HG03575 (cell line): ENCODE results near the gene TMEM225.
"Not testable (repeated sequence)": the region's sequence is repeated elsewhere in the genome, so short reads cannot be mapped to it uniquely, and the experiment has no call there.

ENCODE experiments used
- ATAC-seq: cut with Tn5 transposase; IDR thresholded peaks from one replicate; pipeline ENCODE4 v1.9.1; 2021; ENCODE audit not compliant: unreplicated experiment, insufficient number of reproducible peaks, low FRiP score; ENCODE audit errors: extremely low read depth

TMEM225 gene, protein sequence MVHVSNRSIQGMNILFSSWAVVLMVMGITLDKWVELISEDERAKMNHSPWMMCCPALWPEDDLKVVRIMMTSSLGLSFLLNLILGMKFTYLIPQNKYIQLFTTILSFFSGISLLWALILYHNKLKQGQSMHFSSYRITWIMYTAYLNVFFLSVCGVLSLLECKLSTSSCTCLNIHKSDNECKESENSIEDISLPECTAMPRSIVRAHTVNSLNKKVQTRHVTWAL

DNA sequence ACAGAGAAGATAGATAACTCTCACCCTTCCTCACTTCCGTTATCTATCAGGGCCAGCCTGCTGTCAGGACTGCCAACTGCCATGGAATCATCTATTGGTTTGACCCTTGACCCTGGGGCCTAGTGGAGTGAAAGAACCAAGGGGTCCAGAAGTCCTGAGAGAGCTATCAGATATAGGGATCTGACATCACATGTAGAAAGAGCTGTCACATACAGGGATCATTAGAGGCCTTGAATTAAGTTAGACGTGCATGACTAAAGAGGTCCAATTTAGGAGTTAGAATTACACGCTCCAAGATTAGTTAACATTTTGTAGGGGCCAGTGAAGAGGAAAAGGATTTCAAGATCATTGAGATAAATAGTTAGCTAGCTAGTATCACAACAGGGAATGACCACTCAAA is at the start of gene TMEM225:
Gene TMEM225 (minus strand): TSS at position 101 of the 400 bp plus-strand sequence. CDS start 245 bp downstream, outside the sequence.
- no peak for ATAC-seq

DNA sequence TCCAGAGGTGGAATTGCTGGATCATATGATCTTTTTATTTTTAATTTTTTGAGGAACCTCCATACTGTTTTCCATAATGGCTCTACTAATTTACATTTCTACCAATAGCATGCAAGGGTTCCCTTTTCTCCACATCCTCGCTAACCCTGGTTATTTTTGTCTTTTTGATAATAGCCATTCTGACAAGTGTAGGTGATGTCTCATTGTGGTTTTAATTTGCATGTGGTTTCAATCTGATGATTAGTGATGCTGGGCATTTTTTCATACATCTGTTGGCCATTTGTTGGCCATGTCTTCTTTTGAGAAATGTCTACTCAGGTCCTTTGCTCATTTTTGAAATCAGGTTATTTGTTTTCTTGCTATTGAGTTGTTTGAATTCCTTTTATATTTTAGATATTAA is 38.6 kb upstream of the TMEM225 start:
- no peak for ATAC-seq

DNA sequence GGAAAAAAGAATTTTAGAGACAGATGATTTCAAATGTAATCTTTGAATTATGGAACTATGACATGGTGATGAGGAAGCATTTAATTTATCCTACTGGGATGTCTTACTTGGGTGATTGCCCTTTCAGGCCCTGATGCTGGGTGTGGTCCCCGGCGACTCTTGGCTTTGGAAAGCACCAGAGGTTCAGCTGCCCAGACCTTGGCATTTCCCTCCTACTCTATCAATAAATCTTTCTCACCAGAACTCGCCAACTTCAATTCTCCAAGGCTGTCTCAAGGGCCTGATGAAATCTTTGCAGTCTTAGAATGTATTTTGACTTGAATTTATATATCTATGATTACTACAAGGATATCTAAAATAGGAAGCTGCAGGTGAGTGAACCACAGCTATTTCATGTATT is 35.5 kb upstream of the TMEM225 start:
- no peak for ATAC-seq

DNA sequence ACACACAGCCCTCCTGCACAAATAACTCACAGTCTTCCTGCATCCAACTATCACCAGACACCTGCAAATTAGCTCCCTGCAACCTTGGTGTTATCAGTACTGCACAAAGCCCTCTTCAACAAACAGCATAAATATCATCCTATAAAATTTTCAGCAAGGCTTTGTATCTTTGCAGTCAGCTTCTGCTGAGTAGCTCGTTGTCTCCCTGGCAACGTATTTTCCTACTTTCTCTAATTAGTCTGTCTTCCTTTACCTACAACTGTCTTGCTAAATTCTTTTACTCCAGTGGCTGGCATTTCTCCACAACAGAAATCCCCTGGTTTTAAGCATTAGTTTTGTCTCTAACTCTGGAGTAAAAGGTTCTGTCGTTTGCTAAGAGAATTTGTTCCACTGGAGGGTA is 20.4 kb upstream of the TMEM225 start:
- no peak for ATAC-seq

DNA sequence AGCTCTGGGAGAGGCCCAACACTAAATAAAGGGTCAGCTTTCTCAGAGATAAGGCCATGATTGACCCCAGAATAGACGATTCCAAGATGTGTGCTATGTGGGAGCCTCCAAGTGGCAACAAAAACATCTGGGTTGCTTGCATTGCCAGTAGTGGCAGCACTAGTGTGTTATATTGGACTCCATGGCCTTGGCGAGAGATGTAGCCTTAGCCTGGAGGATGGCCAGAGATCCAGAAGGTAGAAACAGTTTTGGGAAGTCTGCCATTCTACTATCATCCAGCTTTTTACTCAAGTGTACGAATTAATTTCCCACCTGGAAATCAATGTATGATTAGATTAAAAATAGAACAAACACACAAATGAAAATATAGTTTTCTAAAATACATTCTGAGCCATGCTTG is 19.5 kb upstream of the TMEM225 start:
- ATAC-seq, result no peak

DNA sequence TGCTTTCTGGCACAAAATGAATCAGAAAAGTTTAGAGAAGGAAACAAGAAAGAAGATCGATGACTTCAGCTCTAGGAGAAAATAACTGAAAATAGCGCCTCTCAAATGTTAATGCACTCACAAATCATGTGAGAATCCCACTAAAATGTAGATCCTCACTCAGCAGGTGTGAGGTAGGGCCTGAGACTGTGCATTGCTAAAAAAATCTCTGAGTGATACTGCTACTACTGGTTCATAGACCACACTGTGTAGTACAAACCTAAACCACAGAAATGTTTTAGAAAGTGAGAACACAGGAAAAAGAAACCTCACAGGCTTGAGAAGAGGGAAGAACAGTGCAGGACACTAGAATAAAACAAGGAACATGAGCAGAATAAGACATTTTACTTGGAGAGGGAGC is 18.5 kb upstream of the TMEM225 start:
- ATAC-seq, result peak; percentile 85

DNA sequence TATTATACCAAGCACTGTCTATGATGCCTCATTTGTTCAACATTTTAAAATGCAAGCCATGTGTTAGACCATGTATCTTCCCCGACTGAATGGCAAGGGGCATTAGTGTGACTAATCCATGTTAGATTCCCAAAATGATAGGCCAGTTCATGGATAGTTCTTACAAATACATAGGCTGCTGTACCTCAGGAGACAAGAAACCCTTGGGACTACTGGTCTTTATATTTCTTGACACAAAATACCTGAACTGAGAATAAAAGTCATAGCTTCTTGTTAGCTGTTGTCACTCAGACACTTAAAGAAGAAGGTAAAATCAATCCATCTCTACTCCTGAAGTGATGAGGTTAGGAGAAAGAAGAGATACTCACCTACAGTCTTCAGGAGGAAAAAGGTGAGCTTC is 16.4 kb upstream of the TMEM225 start, which contains the start of gene OR8D4:
Gene OR8D4 (plus strand): TSS at position 301 of the 400 bp plus-strand sequence. CDS start 4,265 bp downstream, outside the sequence.
- no peak for ATAC-seq

DNA sequence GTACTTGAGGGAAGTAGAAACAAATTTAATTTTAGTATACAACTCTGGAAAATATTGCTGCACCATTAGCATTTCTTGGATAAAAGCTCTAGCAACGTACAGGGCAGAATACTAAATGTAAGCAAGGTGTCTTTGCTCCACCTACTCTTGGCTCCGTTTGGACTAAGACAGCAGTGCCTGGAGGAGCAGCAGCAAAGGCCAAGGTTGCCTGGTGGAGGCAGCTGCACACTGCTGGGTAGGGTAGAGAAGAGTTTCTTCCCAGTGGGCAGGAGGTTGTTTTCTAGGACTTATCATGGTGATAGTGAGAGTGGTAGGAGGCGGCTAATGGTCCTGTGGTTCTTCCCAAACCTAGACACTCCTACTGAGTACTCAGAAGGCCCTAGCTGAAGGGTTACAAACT is 14.3 kb upstream of the TMEM225 start:
- ATAC-seq, result no peak

DNA sequence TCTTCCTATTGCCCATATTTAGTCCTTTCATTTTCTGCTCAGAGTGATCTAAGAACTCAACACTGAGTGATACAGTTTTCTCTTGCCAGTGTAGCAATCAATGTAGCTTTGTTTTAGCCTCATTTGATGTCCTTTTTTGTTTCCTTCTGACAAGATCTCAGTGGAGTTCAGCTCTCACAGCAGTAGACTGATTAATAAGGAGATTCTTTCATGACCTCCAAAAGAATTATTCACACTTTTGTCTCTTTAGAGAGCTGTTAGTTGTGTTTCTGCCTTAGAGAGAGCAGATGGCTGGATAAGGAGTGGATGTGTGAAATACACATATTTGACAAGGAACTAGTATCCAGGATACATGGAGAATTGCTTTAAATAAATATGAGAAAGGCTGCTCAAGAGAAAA is 6.6 kb upstream of the TMEM225 start:
- ATAC-seq, result no peak

DNA sequence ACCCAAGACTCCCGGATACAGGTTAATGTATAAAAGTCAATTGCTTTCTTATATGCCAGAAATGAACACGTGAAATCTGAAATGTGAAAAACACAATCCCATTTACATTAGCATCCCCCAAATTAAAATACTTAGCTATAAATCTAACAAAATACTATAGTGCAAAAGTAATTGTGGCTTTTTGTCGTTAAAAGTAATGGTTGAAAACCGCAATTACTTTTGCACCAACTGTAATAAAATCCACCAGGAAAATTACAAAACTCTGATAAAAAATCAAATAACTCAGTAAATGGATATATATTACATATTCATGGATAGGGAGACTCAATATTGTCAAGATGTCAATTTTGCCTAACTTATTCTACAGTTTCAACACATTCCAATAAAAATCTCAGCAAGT is 4.6 kb downstream of the TMEM225 start:
- no peak for ATAC-seq

DNA sequence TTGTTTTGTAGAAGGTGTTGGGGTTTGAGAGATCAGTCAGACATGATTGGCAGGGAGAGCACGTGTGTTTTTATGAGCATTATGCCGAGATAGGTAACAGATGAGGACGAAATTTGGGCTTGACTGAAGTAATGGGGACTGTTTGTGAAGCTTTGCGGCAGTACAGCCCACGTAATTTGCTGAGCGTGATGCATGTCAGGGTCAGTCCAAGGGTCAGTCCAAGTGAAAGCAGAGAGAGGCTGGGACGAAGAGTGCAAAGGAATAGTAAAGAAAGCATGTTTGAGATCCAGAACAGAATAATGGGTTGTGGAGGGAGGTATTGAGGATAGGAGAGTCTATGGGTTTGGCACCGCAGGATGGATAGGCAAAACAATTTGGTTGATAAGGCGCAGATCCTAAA is 17.7 kb downstream of the TMEM225 start:
- ATAC-seq, result not testable (repeated sequence)

DNA sequence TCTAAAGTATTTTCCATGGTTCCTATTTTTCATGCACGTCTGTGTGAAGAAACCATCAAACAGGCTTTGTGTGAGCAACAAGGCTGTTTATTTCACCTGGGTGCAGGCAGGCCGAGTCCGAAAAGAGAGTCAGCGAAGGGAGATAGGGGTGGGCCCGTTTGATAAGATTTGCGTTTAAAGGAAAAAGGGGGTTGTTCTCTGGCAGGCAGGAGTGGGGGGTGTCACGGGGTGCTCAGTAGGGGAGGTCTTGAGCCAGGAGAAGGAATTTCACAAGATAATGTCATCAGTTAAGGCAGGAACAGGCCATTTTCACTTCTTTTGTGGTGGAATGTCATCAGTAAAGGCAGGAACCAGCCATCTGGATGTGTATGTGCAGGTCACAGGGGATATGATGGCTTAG is 20.2 kb downstream of the TMEM225 start:
- not testable (repeated sequence) for ATAC-seq

DNA sequence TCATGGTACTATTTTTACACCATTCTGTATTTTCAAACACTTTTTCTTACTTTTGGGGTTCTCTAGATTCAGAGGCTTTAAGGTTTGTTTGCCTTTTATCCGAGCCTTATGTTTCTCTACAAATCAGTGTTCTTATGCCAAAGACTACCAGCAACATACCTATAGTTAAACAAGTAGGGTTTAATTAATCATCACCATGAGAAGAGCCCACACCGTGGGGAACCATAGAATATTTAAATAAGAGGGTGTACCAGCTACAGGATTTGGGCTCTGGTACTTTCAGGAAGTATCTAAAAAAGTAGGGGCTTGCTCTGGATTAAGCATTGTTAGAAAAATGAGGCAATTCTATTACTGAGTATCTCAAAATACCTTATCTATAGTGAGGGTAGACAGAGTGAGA is 25.7 kb downstream of the TMEM225 start:
- no peak for ATAC-seq

DNA sequence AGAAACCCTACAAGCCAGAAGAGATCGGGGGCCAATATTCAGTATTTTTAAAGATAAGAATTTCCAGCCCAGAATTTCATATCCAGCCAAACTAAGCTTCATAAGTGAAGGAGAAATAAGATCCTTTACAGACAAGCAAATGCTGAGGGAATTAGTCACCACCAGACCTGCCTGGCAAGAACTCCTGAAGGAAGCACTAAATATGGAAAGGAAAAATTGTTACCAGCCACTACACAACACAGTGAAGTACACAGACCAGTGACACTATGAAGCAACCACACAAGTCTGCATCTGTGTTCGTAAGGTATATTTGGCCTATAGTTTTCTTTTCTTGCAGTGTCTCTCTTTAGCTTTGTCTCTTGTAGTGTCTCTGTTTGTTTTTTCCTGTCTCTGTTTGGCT is 29.0 kb downstream of the TMEM225 start:
- no peak for ATAC-seq

DNA sequence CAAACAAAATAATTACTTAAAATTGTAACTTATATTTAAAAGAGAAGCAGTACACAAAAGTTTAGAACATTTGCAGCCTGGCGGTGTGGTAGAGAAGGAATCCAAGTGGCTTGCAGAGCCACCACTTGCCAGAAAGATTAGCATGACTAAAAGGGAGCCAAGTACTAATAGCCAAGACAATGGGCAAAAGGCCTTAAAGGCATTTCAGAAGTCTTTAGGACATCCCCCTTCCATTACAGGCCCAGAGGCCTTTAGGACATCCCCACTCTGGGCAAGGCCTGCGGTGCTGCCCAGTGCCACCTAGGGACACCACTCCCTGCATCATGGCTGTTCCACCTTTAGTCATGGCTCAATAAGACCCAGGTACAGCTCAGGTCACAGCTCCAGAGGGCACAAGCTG is 32.4 kb downstream of the TMEM225 start:
- ATAC-seq, result no peak

DNA sequence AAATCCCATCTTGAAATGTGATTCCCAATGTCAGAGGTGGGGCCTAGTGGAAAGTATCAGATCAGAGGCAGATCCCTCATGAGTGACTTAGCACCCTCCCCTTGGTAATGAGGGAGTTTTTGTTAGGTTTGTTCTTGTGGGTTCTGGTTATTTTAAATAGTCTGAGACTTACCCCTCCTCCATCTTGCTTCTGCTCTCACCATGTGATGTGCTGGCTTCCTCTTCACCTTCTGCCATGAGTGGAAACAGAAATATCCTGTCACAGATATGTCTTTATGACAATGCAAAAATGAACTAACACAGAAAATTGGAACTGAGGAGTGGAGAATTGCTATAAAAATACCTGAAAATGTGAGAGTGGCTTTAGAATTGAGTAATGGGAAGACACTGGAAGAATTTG is 33.1 kb downstream of the TMEM225 start:
- no peak for ATAC-seq

DNA sequence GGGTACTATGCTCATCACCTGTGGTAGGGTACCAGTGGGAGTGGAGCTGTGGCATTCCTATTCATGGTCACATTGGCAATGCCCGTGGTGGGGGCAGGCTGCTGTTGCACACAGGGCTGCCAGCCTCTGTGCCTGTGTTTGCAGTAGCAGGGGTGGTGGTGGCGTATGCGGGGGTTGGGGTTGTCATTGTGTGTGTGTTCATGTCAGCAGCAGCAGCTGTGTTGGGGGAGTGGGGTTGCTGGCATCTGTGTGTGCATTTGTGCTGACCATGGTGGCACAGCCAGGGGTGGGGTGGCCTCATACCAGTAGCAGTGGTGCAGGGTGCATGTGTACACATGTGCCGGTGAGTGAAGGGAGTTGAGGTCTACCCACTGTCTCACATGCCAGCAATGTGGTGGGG is 34.4 kb downstream of the TMEM225 start:
- no peak for ATAC-seq

DNA sequence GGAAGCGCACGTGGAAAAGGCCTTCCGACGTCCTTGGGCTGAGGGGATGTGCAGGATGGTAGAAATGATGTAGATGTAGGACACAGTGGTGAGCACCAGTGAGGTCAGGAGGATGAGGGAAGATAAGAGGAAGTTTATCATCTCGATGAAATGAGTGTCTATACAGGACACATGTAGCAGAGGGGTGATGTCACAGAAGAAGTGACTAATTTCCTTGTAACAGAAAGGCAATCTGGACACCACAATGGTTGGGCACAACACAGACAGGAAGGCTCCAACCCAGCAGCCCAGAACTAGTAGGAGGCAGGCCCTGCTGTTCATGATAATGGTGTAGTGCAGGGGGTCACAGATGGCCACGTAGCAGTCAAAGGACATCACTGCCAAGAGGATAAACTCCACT is 44.3 kb downstream of the TMEM225 start:
- no peak for ATAC-seq

DNA sequence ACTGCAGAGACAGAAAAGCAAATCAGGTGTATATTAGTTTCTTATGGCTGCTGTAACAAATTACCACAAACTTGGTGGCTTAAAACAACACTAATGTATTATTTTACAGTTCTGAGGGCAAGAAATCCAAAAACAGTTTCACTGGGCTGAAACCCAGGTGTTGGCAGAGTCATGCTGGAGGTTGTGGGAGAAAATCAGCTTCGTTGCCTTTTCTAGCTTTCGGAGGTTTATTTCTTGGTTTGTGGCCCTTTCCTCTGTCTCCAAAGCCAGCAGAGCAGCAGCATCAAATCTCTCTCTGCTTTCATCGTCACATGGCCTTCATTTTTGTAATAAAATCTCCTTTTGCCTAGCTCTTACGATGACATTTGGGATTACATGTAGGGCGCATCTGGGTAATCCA is 46.3 kb downstream of the TMEM225 start:
- ATAC-seq, result no peak

DNA sequence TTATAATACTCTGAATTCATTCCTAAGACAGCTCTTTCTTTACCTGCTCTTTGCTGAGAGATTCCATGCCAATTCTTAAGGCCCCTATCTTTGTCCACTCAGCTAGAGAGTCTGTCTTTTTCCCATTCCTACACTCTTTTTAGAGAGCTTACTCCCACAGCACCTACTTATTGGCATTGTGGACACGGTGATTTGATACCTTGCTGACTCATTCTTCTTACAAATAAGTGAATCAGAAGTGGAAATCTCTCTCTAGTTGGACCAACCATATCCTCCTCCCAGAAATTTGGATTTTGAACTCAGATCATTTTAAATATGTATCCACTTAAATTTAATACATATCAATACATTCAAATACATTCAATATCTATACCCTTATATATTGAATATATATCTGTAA is 46.8 kb downstream of the TMEM225 start:
- no peak for ATAC-seq

DNA sequence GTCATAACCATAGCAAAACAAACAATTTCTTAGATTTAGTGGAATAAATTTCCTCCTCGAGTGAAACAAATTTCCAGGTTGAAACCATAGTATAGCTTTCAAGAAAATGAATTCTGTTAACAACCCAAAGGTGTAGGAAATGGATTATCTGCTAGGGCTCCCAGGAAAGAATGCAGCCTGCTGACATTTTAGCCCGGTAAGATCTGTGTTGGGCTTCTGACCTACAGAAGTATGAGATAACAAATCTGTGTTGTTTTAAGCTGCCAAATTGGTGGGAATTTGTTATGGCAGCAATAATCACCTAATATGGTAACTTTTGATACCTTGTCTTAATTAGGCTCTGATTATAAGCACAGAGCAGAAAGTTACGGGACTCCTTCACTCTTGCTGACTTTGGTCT is 47.3 kb downstream of the TMEM225 start:
- ATAC-seq, result no peak
